ENCODE results near the gene SAMD14. TPM values are rescaled to one million over a fixed set of nuclear protein-coding genes. Genes with fewer than 3 reads are reported as not detected.

SAMD14 gene
- total RNA-seq, 1 donor from 2014 or later = 2.3 TPM

GRCh38 chr17:50113624-50114320 is 16.2 kb downstream of the SAMD14 start:
- no peak for DNase-seq (ENCODE audit: low read depth)

DNA sequence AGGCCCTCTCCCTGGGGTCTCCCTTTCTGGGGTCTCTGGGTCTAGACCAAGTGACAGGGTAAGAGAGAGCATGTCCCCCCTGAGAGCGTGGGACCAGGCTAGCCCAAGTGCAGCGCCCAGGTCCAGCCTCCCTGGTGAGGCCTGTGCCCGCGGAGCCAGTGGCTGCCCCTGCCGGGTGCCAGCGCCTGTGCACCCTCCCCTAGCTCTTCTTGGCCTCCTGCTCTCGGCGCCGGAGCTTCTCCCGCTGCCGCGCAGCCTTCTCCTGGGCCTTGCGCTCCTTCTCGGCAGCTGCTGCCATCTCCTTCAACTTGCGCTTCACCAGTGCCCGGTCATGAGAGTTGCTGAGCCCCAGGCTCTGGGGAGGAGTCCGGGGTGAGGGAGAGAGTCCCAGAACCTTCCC is 17.3 kb downstream of the SAMD14 start:
- no peak for DNase-seq (ENCODE audit: low read depth)

- no peak for DNase-seq (ENCODE audit: low read depth)
Measured at GRCh38 chr17:50111673-50112655, 18.0 kb downstream of the SAMD14 start.

DNA sequence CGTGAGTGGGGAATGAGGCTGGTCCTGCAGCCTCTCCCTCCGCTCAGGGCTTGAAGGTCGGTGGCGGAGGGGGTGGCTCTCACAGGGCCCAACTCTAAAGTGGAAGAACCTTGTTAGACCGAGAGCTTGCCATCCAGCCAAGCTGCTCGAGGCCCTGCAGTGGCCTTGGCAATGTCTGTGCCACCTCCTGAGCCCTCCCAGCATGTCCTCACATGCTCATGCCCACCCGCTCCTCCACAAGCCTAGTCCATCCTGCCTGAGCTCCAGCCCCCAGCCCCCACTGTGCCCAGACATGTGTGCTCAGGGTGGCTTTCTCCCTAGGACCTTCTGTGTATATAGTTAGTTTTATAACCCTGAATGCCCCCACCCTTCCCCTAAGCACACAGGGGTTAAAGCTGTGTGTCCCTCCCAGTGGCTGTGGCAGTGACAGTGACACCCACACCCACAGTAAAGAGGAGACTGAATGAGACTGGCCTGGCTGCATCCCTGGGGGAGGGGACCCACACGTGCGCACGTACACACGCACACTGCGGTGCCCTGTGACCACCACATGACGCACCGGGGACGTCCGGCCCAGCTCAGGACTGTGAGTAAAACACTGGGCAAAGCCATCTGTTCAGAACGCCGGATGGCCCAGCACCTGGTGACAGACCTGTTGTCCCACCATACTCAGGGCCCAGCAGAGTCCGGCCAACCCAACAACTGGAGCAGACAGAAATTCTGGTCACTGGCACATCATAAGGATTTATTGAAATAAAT is 19.2 kb downstream of the SAMD14 start:
- no peak for DNase-seq (ENCODE audit: low read depth)

DNA sequence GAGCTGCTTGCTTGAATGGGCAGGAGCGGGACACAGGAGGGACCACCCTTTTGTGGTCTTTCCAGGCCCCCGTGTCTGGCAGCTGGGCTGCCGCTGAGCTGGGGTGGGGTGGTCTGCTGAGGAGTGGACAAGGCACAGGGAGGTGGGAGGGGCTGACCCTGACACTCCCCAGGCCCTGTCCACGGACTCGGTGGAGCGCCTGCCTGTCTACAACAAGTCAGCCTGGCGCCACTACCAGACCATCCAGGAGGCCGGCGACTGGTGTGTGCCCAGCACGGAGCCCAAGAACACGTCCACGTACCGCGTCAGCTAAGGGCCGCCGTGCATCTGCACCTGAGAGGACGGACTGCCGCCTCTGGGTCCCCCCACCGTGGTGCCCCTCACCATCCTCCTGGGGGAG is 20.2 kb downstream of the SAMD14 start:
- DNase-seq (ENCODE audit: low read depth) = no peak

DNA sequence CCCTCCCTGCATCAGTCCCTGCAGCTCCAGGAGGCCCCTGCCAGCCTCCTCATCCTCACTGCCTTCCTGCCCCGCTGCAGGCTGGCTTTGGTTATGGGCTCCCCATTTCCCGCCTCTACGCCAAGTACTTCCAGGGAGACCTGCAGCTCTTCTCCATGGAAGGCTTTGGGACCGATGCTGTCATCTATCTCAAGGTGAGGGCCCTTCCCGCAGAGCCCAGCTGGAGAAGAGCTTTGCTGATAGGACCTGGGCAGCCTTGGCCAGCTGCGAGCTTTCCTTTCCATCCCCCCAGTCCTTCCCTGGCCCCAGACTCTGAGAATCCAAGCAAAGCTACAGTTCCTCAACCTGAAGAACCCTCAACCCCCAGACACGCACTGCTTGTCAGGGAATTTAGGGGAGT is 20.8 kb downstream of the SAMD14 start:
- no peak for DNase-seq (ENCODE audit: low read depth)

DNA sequence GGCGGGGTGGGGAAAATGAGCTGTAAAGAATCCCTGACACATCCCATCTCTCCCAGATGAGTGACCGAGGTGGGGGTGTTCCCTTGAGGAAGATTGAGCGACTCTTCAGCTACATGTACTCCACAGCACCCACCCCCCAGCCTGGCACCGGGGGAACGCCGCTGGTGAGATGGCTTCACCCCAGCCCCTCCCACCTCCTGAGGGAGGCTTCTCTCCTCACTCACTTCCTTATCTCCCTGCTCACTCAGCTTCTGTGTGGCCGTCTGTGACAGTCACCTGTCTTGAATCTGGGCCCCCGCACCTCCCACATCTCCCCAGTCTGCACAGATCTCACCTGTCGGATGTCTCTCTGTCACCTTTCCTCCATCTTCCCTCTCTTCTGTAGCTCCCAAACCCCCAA is 21.4 kb downstream of the SAMD14 start:
- no peak for DNase-seq (ENCODE audit: low read depth)

DNA sequence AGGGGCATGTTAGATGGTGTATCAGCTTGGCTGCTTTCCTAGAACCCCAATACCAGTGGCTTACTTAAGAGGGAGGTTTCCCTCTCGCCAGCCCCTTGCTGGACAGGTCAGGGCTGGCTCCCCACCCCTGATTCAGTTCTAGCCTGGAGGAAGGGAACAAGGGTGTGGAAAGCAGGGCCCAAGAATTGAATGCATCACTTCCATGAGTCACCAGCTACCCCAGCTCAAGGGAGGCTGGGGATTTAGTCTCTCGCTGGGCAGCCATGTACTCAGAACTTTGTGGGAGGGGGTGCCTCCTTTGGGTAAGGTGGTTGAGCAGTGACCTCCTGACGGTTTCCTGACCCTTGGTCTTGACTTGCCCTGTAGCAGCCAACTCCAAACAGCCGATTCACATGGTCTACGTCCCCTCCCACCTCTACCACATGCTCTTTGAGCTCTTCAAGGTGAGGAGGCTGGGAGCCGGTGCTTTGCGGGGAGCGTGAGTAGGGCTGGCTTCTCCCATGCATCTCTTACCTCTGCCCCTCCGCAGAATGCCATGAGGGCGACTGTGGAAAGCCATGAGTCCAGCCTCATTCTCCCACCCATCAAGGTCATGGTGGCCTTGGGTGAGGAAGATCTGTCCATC is 22.1 kb downstream of the SAMD14 start:
- DNase-seq (ENCODE audit: low read depth) = peak; percentile 72

GRCh38 chr17:50106393-50107131 is 23.4 kb downstream of the SAMD14 start:
- DNase-seq (ENCODE audit: low read depth) = no peak

DNA sequence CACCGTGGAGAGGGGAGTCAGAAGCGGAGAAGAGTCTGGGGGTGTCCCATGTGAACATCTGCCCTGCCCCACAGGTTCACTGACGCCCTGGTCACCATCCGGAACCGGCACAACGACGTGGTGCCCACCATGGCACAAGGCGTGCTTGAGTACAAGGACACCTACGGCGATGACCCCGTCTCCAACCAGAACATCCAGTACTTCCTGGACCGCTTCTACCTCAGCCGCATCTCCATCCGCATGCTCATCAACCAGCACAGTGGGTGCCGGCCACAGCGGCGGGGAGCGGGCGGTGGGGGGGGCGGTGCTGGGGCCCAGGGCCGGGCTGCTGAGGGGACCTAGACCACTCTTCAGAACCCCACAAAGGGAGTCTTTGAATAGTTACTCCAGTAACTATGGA is 24.1 kb downstream of the SAMD14 start:
- no peak for DNase-seq (ENCODE audit: low read depth)

DNA sequence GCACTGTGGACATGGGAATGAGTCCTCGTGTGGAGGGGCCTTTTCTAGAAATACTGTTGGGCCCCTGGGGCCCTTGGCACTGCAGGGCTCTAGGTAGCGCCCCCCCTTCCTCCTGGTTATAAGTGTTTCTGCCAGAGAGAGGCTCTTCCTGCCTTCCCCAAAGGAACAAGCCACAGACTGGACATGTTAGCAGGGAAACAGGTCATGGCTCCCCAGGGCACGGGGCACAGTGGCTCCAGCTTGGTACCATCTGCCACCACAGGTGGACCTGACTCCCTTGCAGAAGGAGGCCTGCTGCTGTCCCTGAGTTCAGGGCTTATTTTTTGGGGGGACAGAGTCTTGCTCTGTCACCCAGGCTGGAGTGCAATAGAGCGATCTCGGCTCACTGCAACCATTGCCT is 26.0 kb downstream of the SAMD14 start:
- no peak for DNase-seq (ENCODE audit: low read depth)

GRCh38 chr17:50103252-50103651 is 26.7 kb downstream of the SAMD14 start:
- DNase-seq (ENCODE audit: low read depth) = no peak

DNA sequence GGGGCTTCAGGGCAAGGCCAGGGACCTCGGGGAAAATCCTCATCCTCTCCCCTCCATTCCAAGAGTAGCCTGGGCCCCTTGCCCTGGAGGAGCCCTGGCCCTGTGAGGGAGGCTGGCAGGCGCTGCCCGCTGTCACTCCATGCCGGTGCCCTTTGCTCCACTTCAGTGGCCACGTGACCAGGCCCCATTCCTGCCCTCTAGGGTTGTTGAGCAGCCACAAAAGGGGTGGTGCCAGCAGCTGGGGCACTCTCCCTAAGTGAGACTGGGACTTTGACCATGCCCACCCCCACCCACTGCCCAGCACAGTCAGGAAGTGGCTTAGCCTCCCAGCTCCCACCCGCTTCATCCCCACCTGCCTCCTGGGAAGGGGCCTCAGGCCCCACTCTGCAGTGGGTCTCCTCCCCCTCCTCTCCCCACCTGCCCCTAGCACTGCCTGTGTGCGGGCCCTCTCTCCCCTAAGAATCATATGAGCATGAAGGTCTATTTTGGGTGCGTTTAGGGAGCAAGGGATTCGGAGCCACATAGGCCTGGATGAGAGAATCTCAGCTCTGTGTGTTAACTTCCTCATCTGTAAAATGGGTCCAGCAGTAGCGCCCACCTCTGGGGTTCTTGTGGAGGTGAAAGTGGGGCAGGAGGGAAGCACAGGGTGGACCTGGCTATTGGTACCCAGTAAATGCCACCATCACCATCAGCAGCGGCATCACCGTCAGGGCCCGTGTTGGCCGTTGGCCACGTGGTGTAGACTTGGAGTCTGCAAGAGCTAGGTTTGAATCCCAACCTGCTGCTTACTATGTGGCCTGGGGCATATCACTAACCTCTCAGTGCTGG is 27.6 kb downstream of the SAMD14 start:
- DNase-seq (ENCODE audit: low read depth) = peak; percentile 65

DNA sequence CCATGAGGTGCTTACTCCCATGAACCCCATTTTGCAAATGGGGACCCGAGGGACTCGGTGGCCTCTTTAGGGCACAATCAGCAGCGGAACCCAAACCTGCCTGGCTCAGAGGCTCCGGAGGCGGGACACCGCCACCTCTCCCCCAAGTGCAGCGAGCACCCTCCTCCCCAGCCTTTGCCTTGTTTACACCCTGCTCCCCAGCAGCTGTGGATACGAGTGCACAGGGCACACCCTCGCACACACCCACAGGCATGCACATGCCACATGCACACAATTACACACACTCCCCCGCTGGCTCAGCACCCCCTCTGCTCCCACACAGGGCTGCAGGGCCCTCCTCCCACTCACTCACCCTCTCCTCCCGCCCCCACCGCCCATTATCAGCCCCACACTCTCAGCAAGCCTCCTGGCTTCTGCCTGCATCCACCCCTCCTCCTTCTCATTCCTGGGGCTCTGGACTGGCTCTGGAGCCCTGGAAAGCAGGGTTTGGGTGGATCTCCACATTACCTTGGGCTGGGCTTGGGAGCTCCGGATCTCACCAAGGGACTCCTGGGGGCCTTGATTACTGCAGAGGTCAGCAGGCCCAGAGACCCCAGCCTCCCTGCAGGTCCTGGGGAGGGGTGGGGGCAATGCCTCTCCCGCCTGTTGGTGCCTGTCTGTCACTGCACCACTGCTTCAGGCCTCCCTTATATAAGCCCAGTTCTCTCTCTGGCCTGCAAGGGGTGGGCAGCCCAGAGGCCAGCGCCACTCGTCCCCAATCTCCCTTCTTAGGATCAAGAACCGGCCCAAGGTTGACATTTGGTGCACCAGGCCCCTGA is 28.4 kb downstream of the SAMD14 start:
- DNase-seq (ENCODE audit: low read depth) = no peak

DNA sequence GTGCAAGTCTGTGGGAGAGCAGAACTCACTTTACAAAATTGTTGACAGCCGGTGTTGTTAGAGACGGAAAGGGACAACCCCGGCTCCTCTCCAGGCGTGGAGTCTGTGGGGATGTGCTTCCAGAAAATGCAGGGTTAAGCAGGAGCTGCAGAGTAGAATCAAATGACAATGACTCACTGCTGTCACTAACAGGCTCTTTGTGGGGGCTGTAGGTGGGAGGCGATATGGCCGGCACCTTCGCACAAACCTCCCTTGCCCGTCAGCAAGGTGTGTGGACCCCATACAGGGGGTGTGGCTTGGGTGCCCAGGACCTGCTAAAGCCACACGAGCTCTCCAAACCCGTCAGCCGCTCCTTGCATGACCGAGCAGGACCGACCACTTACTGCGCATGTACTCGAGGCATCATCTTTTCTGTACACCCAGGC is 29.0 kb downstream of the SAMD14 start:
- peak; percentile 61 for DNase-seq (ENCODE audit: low read depth)

- DNase-seq (ENCODE audit: low read depth) = no peak
Measured at GRCh38 chr17:50100480-50100883, 29.5 kb downstream of the SAMD14 start.

- DNase-seq (ENCODE audit: low read depth) = no peak
Measured at GRCh38 chr17:50099003-50099402, 31.0 kb downstream of the SAMD14 start.

DNA sequence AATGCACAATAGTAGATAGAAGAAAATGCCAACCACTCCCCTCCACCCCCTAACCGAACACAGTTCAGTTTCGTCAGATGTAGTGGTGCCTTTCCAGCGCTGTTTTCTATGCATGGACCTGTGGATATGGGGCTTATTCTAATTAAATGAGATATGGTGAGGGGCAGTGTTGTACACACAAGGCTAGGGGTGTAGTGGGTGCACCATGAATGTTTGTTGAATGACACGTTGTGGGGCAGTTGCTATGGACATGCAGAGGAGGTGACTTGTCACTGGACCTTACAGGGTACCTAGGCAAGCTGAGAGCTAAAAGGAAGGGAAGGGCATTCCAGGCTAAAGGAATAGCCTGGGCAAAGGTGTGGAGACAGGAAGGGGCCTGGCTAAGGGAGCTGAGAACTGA is 31.4 kb downstream of the SAMD14 start:
- DNase-seq (ENCODE audit: low read depth) = no peak

- DNase-seq (ENCODE audit: low read depth) = no peak
Measured at GRCh38 chr17:50097926-50098325, 32.0 kb downstream of the SAMD14 start.

Data from renal cortical epithelial cell (primary cell).